HS-27A (cell line): ENCODE measurements around the gene ALG8.
"Not testable (repeated sequence)": the region's sequence is repeated elsewhere in the genome, so short reads cannot be mapped to it uniquely, and the experiment has no call there.

Experiments used
- DNase-seq: peaks from one replicate; pipeline ENCODE4 v3.0.0-alpha.2; 2012; ENCODE audit warnings: low read depth, missing footprints

Gene ALG8

DNA sequence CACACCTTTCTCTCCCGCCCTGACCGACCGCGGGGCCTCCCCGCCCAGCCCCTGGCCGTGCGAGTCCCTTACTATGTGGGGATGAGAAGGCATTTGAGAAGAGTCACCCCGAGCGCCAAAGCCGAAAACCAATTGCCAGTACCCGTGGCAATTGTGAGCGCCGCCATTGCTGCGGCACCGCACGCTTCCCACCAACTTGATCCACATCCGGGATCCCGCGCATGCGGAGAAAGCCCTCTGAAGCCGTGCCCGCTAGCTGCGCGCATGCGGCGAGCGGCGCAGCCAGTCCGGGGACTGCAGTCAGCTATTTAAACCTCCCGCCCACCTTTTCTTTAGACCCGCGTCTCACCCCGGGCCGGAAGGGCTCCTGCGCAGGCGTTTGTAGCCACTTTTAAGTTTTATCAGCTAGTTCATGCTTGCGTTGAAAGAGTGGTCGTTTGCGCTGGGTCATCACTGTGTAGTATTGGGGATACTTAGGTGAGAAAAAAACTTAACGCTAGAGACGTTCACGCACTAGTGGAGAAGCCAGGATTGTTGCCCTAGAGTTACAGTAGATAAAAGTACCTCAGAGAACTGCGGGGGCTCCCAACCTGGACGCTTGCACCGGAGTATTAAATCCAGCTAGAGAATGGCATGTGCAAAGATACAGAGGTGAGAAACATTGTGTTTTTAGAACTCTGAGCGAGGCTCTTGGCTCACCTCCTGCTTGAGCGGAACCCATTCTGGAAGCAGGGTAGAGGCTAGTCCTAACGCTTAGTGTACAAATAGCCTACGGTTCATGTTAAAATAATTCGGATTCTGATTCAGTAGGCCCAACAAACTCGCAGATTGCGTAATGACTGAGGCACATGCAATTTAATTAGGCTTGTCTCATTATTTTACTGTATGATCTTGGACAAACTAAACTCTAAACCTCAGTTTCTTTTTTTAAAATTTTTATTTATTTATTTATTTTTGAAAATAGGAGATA, at the start of gene ALG8:
Gene ALG8, minus strand, starts transcription at position 205 of the 970 bp plus-strand sequence. Its CDS starts 38 bp downstream, at position 167.
- peak; percentile 88 for DNase-seq

DNA sequence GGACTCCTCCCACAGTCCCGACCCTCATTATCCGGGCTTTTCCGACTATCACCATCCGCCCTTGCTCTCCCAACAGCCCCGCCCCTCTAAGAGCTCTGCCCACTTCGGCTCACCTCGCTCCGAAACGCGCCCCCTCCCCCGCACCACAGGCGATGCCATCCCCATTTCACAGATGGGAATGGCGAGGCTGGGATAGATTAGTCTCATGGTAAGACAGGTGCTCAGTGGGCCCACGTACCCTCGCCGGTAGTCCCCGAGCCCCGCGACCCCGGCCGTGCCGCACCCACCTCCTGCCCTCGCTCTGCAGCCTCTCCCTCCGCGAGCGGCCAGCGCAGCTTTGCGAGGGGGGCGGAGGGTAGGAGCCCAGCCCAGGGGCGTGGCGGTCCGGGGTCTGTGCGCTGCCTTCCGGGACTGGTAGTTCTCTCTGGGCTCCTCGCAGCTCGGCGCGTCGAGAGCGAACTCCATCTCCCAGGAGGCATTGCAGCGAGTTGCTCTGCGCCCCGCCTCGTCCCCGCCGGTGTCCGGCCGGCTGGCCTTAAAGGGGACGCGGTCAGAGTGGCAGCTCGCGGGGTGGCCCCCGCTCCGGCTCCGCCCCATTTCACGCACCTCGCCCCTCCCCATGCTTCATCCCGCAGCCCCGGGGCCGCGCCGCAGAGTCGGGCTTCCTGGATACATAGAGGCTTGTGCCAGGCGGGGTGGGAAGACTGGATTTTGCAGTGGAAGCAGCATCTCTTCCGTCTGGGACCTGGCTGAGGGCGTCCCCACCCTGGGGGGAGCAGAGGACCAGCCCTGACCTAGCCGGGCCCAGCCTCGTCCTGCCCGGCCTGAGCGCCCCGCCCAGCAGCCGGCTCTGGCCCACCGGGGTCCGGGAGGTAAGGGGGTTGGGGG, 49.1 kb upstream of the ALG8 start, which contains the start of the genes KCTD21 and USP35:
Gene KCTD21, minus strand, starts transcription at position 341 of the 888 bp plus-strand sequence. CDS start 14,072 bp downstream, outside the sequence.
Gene USP35, plus strand, starts transcription at position 634 of the 888 bp plus-strand sequence. CDS start 7,327 bp downstream, outside the sequence.
- DNase-seq: peak; percentile 90

DNA sequence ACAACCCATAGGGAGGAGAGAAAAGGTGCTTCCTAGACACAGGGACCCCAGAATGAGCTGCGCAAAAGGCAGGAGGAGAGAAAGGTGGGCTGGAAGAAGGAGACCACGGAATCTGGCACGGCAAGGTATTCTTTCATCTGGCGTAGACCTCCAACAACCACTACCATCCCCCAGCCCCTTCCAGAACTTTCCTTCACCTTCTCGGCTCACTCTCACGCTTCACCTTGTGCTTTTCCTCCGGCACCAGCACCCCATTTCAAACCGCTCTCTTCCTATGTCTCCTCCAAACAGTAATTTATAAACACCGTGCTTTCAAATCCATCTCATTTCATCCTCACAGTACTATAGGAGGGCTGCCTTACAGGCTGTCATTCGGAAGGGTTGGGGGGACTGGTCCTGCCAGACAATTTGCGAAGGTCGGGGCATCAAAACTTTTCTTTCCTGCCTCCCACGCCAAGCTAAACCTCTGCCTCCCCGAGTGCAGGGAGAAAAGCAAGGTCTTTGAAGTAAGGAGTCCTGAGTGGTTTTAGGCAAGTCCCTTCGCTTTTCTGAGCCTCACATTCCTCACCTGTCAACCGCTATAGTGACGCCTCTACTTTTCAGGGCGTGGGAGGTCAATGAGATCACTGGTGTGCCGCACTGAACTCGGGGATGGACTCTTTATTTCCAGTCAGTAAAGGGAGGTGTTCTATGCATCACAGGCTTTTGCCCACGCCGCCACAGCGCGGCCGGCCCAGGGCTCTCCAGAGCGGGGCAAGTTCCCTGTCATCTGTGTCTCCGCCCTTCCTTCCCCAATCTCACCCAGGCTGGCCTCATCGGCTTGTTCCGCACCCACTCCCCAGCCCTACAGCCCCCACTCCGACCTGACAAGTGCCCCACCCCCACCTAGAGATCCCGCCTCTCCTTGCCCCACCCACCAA, 48.2 kb upstream of the ALG8 start:
- DNase-seq: no peak

DNA sequence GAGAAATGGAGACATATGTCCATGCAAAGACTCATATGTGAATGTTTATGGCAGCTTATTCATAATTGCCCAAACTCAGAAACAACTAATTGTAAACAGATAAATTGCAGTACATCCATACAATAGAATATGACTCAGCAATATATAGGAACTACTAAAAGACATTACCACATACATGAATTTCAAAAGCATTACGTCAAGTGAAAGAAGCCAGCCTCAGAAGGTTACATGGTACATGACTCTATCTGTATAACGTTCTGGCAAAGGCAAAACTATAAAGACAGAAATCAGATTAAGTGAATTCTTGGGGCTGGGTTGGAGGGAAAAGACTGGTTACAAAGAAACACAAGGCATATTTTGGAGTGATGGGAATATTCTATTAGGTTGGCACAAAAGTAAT, 41.8 kb upstream of the ALG8 start:
- DNase-seq: no peak

DNA sequence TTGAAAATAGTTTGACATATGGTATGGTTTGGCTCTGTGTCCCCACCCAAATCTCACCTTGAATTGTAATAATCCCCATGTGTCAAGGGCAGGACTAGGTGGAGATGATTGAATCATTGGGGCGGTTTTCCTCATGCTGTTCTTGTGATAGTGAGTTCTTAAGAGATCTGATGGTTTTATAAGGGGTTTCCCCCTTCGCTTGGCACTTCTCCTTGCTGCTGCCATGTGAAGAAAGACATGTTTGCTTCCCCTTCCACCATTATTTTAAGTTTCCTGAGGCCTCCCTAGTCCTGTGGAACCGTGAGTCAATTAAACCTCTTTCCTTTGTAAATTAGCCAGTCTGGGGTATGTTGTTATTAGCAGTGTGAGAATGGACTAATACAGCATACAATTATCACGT, 41.3 kb upstream of the ALG8 start:
- no peak for DNase-seq

DNA sequence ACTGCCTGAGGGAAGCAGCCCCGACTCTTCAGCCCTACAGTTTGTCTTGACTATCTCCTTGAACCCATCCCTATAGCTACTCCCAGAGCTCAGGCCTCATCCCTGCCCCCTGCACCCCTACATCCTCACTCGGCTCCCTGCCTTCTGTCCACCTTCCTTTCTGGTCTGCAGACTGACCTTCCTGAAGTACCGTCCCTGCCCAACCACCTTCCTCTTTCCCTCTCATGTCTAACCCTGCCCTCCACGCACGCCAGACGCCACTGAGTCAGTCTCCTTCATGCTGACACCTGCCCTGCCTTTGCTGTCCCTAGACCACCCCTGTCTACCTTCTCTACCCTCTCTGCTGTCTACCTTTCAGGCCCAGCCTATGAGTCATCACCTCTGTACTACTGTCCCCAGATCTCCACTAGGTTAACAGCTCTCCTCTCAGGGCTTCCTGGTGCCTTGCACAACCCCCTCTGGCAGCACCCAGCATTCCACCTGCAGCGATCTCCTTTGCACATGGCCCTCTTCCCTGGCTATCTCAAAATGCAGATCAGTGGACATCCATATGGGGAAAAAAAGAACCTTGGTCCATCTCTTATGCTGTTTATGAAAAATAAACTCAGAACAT, 40.1 kb upstream of the ALG8 start:
- DNase-seq: no peak

DNA sequence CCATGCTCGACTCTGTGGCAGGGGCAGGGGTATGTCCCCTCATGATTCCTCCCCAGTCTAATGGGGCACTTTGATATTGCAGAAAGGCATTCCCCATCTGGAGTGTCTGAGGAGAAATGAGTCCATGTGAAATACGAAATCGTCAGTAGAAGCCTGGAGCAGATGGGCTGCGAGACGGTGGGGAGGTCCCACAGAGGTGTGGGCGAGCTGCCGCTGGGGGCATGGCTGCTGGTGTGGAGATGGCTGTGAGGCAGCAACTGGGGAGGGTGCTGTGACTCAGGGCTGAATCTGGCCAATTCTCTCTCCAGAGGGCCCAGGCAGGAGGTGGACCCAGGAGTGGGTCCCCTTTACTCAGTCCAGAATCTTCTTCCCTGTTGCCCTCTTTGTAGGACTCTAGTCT, 37.8 kb upstream of the ALG8 start:
- DNase-seq: no peak

DNA sequence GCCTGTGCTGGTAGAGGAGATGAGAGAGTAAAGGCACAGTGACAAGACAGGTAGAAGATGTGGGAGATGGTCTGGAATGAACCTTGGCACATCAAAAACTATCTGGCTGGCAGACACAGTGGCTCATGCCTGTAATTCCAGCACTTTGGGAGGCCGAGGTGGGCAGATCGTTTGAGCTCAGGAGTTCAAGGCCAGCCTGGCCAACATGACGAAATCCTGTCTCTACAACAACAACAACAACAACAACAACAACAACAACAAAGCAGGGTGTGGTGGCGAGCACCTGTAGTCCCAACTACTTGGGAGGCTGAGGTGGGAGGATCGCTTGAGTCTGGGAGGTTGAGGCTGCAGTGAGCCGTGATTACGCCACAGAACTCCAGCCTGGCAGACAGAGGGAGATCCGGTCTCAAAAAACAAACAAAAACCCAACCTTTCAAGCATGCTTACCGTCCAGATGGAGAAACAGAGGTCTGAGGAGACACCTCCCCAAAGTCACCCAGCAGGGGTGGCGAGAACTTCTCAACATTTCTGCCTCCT, 37.2 kb upstream of the ALG8 start:
- no peak for DNase-seq

DNA sequence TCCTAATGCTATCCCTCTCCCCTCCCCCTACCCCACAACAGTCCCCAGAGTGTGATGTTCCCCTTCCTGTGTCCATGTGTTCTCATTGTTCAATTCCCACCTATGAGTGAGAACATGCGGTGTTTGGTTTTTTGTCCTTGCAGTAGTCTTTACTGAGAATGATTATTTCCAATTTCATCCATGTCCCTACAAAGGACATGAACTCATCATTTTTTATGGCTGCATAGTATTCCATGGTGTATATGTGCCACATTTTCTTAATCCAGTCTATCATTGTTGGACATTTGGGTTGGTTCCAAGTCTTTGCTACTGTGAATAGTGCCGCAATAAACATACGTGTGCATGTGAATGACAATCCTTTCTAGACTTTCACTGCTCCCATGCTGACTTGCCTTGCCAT, 36.4 kb upstream of the ALG8 start:
- DNase-seq: not testable (repeated sequence)

DNA sequence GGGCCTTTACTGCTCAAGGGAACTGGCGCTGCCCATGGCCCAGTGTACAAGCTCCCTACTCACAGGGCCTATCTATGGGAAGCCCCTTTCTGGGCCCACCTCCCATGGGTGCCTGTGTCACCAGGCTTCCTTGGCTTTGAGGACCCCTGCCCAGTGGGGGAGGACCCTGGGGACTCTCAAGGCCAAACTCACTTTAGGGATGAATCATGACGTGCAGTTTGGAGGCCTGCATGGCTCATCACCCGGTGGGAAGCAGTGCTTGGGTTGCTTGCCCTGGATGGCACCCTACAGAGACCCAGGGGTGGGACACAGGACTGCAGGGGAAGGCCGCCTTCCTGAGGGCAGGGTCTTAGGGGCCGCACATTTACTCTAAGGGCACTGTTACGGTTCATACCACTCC, 32.5 kb upstream of the ALG8 start:
- DNase-seq: no peak

DNA sequence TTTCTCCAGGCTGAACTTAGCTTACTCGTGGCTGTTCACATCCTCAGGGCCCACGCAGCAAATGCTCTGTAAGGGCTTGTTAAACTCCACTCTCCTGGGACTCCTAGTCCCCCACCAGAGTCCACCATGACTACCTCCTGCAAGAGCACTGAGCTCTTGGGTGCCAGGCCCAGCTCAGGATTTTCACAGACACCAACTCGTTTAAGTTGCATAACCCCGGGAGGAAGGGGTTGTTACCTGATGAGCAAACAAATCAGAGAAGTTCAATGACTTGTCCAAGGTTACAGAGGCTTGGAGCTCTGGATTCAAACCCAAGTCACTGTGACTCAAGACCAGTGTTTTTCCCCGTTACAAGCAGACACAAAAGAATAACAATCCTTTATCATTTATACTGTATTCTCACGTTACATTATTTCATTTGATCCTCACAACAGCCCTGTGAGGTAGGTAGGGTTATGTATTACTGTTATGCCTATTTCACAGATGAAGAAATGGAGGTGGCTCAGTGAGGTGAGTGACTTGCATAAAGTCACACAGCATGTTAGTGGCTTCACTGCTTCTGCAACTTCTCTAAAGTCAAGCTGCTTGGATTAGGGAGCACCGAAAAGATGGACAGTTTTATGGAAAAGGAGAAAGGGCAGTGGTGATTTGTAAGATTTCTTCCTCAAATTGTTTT, 31.6 kb upstream of the ALG8 start:
- DNase-seq: no peak

DNA sequence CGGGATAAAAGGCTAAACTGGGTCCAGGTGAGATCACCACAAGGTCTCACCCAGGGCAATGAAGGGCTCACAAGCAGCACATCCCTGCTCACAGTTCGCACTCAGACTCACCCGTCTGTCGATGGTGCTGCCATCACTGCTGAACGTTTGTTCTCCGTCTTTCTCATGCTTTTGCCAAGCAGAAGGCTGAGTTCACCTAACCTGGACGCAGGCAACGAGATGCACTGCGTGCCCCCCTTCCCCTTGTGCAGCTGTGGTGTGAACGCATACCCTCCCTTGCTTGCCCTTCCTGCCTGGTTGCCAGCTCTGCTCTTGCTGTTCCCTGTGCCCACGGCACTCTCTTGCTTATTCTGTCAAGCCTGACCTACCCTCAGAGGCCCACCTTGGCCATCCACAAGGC, 31.0 kb upstream of the ALG8 start:
- DNase-seq: no peak

DNA sequence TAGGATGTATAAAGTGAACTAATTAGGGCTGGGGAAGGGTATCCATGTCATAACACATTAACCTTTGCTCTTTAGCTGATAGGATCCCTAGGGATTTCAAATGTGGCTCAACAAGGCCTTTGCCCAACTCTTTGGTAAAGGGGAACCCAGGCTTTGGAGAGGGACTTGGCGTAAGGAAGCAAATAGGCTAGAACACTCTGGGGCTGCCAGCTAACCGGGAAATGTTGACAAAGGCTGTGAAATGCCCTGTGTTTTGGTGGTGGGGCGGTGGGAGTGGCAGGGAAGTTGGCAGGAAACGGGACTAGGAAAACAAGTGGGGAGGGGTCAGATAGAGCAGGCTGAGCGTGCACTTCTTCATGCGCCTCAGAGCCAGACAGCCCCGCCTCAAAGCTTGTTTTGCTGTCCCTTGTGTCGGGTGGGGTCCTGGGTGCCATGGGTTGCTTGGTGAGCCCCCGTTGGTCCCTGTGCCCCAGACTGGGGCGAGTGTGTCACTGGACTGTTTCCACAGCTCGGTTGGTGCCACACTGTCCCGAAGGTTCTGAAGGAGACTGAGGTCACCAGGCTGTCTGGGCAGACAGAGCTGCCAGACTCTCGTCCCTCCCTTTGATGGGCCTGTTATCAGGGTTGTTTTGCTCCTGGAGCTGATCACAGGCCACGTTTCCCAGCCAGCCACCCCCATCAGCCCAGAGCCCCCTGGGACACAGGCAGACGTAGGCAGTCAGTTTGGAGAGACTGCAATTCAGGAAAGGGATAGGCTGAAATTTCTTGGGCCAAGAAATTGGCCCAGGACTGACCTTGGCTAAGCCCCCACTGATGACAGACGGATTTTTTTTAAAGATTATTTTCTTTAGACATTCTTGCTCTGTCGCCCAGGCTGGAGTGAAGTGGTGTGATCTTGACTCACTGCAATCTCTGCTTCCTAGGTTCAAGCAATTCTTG, 29.4 kb upstream of the ALG8 start:
- DNase-seq: no peak

DNA sequence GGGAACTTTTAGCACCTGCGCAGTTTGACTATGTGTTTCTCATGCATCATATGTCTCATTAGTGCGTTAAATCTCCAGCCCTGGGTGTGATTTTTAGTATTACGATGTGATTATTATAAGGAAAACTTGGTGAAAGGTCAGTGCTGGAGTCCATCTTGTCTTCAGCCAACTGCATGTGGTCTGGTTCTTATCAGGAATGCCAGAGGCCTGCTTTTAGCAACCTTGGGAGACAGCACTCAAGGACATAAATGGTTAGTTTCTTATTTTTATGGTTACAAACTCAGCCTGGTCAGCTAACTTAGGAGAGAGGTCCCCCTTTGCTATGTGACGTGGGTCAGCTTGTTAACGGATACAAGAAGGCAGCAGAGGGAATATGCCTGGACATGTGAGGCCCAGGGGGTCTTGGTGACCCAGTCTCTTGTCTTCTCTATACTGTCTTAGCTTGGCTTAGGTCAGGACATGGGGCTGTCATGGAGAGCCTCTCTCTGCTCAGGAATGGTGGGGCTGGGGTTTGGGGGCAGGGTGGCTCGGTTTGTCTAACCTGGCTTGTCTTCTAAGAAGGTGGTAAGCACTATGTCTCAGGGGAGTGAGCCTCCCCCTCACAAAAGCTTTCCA, 27.5 kb upstream of the ALG8 start:
- DNase-seq: no peak

DNA sequence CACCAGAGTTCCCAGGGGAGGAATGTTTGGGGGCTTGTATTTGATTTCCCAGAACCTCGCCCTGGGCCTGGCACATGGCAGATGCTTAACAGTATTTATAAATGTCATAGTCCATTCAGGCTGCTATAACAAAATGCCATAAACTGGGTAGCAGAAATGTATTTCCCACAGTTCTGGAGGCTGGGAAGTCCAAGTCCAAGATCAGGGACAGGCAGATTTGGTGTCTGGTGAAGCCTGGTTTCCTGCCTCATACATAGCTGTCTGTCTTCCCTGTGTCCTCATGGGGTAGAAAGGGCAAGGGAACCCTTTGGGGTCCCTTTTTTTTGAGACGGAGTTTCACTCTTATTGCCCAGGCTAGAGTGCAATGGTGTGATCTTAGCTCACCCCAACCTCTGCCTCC, 25.0 kb upstream of the ALG8 start:
- DNase-seq: no peak

DNA sequence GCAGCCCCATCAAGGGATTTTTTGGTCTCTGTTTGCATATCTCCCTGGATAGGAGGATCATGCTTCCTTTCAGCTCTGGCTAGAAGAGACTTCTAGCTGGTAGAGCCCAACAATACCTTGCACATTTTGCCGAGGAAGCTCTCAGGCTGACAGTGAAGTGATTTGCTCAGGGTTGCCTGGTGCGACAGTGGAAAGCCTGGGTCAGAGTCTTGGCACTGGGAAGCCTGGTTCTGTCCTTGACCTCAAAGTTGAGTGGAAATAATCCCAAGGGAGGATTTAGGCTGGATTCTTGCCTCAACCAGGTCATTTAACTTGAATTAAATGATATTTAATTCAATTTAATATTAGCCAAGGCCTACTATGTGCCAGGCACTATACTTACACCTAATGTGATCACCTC, 24.4 kb upstream of the ALG8 start:
- DNase-seq: no peak

DNA sequence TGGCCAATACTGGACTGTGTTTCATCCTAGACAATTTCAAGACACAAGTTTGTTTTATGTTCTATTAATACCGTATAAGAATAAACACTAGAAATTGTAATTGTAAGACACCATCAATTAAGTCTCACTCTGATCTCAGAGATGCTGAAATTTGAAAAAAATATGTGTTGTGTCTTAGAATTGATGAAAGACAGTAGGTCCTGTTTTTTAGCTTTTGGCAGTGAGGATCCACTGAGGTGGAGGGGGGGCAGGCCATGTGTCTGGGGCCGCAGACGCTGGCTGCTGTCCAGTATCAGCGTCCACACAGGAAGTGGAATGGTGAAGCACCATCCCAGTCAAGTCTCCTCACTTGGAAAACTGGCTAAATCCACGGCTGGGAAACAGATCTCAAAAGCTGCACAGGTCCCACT, 22.5 kb upstream of the ALG8 start:
- no peak for DNase-seq

DNA sequence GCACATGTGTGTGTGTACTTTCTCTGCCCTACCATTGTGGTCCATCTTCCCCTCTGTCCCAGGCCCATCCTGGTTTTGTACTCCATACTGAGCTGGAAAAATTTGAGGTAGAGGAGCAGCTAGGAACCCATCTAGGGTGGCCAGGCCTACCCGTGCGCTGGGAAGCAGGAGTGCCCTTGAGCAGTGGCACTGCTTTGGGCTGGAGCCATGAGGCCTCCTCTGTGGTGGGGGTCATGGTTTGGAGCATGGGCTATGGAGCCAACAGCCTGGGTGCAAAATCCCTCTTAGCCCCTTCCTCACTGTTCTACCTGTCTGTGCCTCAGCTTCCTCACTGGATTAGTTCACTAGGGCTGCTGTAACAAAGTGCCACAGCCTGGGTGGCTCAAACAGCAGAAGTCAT, 21.9 kb upstream of the ALG8 start:
- no peak for DNase-seq

DNA sequence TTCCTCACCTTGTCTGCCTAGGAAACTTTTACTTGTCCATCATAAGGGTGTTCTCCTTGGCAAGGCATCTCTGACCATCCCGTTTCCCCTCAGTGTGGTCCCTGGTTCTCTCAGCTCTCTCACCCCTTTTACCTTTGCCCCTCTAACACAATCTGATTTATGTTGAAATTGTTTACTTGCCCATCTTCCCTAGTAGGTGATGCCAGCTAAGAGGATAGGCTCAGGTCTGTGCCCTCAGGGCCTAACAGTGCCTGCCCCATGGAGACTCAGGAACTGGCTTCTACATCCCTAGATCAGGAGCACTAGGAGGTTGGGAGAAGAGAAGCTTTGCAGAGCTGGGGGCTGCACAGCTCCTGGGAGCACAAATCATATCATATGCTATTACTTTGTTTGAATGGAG, 21.1 kb upstream of the ALG8 start:
- DNase-seq: no peak
